ENCODE results near the gene KLHDC4. TPM values are rescaled to one million over a fixed set of nuclear protein-coding genes. Genes with fewer than 3 reads are reported as not detected.

The KLHDC4 gene
- total and polyA plus RNA-seq, 10 of the 15 experiments (the other 5 are each of a cell fraction or from before 2014, with no cell fraction given), result 0.80 to 62.1 (median 32.8) TPM

GRCh38 chr16:87696726-87697125 is 69.1 kb downstream of the KLHDC4 start (continued):
- TF ChIP-seq, protein P1, sequence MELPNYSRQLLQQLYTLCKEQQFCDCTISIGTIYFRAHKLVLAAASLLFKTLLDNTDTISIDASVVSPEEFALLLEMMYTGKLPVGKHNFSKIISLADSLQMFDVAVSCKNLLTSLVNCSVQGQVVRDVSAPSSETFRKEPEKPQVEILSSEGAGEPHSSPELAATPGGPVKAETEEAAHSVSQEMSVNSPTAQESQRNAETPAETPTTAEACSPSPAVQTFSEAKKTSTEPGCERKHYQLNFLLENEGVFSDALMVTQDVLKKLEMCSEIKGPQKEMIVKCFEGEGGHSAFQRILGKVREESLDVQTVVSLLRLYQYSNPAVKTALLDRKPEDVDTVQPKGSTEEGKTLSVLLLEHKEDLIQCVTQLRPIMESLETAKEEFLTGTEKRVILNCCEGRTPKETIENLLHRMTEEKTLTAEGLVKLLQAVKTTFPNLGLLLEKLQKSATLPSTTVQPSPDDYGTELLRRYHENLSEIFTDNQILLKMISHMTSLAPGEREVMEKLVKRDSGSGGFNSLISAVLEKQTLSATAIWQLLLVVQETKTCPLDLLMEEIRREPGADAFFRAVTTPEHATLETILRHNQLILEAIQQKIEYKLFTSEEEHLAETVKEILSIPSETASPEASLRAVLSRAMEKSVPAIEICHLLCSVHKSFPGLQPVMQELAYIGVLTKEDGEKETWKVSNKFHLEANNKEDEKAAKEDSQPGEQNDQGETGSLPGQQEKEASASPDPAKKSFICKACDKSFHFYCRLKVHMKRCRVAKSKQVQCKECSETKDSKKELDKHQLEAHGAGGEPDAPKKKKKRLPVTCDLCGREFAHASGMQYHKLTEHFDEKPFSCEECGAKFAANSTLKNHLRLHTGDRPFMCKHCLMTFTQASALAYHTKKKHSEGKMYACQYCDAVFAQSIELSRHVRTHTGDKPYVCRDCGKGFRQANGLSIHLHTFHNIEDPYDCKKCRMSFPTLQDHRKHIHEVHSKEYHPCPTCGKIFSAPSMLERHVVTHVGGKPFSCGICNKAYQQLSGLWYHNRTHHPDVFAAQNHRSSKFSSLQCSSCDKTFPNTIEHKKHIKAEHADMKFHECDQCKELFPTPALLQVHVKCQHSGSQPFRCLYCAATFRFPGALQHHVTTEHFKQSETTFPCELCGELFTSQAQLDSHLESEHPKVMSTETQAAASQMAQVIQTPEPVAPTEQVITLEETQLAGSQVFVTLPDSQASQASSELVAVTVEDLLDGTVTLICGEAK (IDR thresholded peaks at IDR 0.05; ENCODE audit: borderline replicate concordance), result no peak
- TF ChIP-seq ATF2 (IDR thresholded peaks at IDR 0.05; ENCODE audit: low read length), result no peak

DNA sequence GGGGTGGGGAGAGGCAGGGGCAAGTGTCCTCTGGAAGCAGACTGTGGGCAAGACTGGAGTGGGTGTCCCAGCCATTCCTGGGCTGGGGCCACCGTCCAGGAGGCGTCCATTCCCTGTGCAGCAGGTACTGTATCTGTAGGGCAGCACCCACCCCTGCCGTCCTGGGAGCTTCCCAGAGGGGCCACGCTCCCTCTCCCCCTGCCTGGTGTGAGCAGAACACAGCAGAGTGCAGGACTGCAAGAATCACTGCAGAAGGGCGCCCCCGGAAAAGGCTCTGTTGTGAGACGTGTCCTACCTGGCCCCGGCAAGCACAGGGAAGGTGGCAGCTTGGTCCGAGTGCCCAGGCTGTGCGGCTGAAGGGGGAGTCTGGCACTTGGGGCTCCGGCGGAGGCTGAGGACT is 70.3 kb downstream of the KLHDC4 start:
- FAIRE-seq (no peak), ATAC-seq (no peak), DNase-seq (ENCODE audit: low read depth, low spot score) (no peak)
- H3K4me1 ChIP-seq (ENCODE audit: control insufficient read depth, insufficient read depth, low read length), result peaks cover 19% of the 10 kb centered on the region
- H4K20me1 ChIP-seq (ENCODE audit: control insufficient read depth, insufficient read depth), result no peaks in the 10 kb centered on the region
- RAD21 ChIA-PET (ENCODE audit: unreplicated experiment), result no interaction called here
- no peaks in the 10 kb centered on the region for H3K79me2 ChIP-seq (ENCODE audit: control insufficient read depth, insufficient read depth, low read length)
- POLR2A ChIA-PET, result no interaction called here
- no peak overlapping the region for H3K27ac ChIP-seq (ENCODE audit: control insufficient read depth, insufficient read depth)
- H3K4me3 ChIP-seq, result no peak overlapping the region
- peaks cover 6 to 9% of the 10 kb centered on the region in 2 experiments; a peak in 3 of 4 replicates for H3K36me3 ChIP-seq (ENCODE audit: control insufficient read depth in 2 of 2, insufficient read depth in 2 of 2, low read length in 1 of 2)
- H3K4me2 ChIP-seq (ENCODE audit: control insufficient read depth, insufficient read depth), result no peak overlapping the region
- no peak overlapping the region for H3K9ac ChIP-seq (ENCODE audit: control insufficient read depth, insufficient read depth, low read length)
- in situ Hi-C loops (cut with MboI) (no loop called here), intact Hi-C loops (cut with micrococcal nuclease; ENCODE audit: unreplicated experiment) (no loop called here)
- CTCF ChIA-PET, result no interaction called here
- SMC1A ChIA-PET (ENCODE audit: uncharacterized antibody, unreplicated experiment), result no interaction called here
- H3K9me3 ChIP-seq (replicated peaks; ENCODE audit: control insufficient read depth, insufficient read depth, low read length), result no peaks in the 10 kb centered on the region
- 95% methylated on average over 12 of the region's 12 CpGs for WGBS (ENCODE audit: insufficient coverage, insufficient replicate concordance, low lambda C conversion rate, missing lambda C conversion rate)
- H3K27me3 ChIP-seq (replicated peaks in 1 of 2; ENCODE audit: control insufficient read depth in 2 of 2, insufficient read depth in 2 of 2, low read length in 1 of 2), result no peaks in the 10 kb centered on the region
- BruUV-seq (replicated peaks), result no TSS peak
- no peak overlapping the region for H2AFZ ChIP-seq (ENCODE audit: control insufficient read depth, low read depth, low read length)
- TF ChIP-seq, protein P1 (IDR thresholded peaks at IDR 0.05; ENCODE audit: borderline replicate concordance), result no peak
- TF ChIP-seq RELA (IDR thresholded peaks at IDR 0.05; ENCODE audit: borderline replicate concordance, partially characterized antibody) (no peak), ZNF622 (IDR thresholded peaks at IDR 0.05) (no peak), ATF2 (IDR thresholded peaks at IDR 0.05; ENCODE audit: low read length) (no peak), TCF12 (IDR thresholded peaks at IDR 0.05; ENCODE audit: low read depth, low read length) (no peak), ETV6 (conservative IDR thresholded peaks at IDR 0.05 in 1 of 2, IDR thresholded peaks at IDR 0.05 in 1 of 2; ENCODE audit: borderline replicate concordance in 1 of 2, low read depth in 1 of 2) (no peak)

Data from GM12878 (cell line).